ENCODE data around the gene TBC1D16.

TBC1D16 gene

GRCh38 chr17:79920751-79921410 is 114.8 kb downstream of the TBC1D16 start:
- TF ChIP-seq PAX5 (IDR thresholded peaks at IDR 0.05; ENCODE audit: insufficient read depth, low read length, severe bottlenecking) (no peak), SPI1 (IDR thresholded peaks at IDR 0.05; ENCODE audit: low read depth, low read length) (no peak), POU2F2 (IDR thresholded peaks at IDR 0.05; ENCODE audit: low read depth, low read length) (no peak), TAF1 (IDR thresholded peaks at IDR 0.05; ENCODE audit: low read depth, low read length) (no peak), POLR2A (IDR thresholded peaks at IDR 0.05; ENCODE audit: low read depth, low read length) (no peak), POLR2AphosphoS5 (IDR thresholded peaks at IDR 0.05; ENCODE audit: low read depth, low read length) (no peak)
- DNase-seq (ENCODE audit: insufficient read length, low spot score): no peak
- FAIRE-seq: no peak

GRCh38 chr17:79919862-79920720 is 115.6 kb downstream of the TBC1D16 start:
- DNase-seq (ENCODE audit: insufficient read length, low spot score) (no peak), FAIRE-seq (no peak)
- TF ChIP-seq POLR2AphosphoS5 (IDR thresholded peaks at IDR 0.05; ENCODE audit: low read depth, low read length) (no peak), TAF1 (IDR thresholded peaks at IDR 0.05; ENCODE audit: low read depth, low read length) (no peak), SPI1 (IDR thresholded peaks at IDR 0.05; ENCODE audit: low read depth, low read length) (no peak), POU2F2 (IDR thresholded peaks at IDR 0.05; ENCODE audit: low read depth, low read length) (no peak), PAX5 (IDR thresholded peaks at IDR 0.05; ENCODE audit: insufficient read depth, low read length, severe bottlenecking) (no peak), POLR2A (IDR thresholded peaks at IDR 0.05; ENCODE audit: low read depth, low read length) (no peak)

- FAIRE-seq (no peak), DNase-seq (ENCODE audit: insufficient read length, low spot score) (no peak)
- TF ChIP-seq PAX5 (IDR thresholded peaks at IDR 0.05; ENCODE audit: insufficient read depth, low read length, severe bottlenecking) (no peak), POLR2AphosphoS5 (IDR thresholded peaks at IDR 0.05; ENCODE audit: low read depth, low read length) (no peak), SPI1 (IDR thresholded peaks at IDR 0.05; ENCODE audit: low read depth, low read length) (no peak), POLR2A (IDR thresholded peaks at IDR 0.05; ENCODE audit: low read depth, low read length) (no peak), POU2F2 (IDR thresholded peaks at IDR 0.05; ENCODE audit: low read depth, low read length) (no peak), TAF1 (IDR thresholded peaks at IDR 0.05; ENCODE audit: low read depth, low read length) (no peak)
Measured at GRCh38 chr17:79919164-79919585, 116.5 kb downstream of the TBC1D16 start.

- TF ChIP-seq POU2F2 (IDR thresholded peaks at IDR 0.05; ENCODE audit: low read depth, low read length): no peak
- TF ChIP-seq POLR2AphosphoS5 (IDR thresholded peaks at IDR 0.05; ENCODE audit: low read depth, low read length): no peak
- no peak for TF ChIP-seq POLR2A (IDR thresholded peaks at IDR 0.05; ENCODE audit: low read depth, low read length)
- no peak for TF ChIP-seq TAF1 (IDR thresholded peaks at IDR 0.05; ENCODE audit: low read depth, low read length)
- no peak for TF ChIP-seq PAX5 (IDR thresholded peaks at IDR 0.05; ENCODE audit: insufficient read depth, low read length, severe bottlenecking)
- no peak for TF ChIP-seq SPI1 (IDR thresholded peaks at IDR 0.05; ENCODE audit: low read depth, low read length)
- FAIRE-seq (no peak), DNase-seq (ENCODE audit: insufficient read length, low spot score) (no peak)
Measured at GRCh38 chr17:79918581-79919163, 117.0 kb downstream of the TBC1D16 start.

- TF ChIP-seq POLR2AphosphoS5 (IDR thresholded peaks at IDR 0.05; ENCODE audit: low read depth, low read length) (no peak), POU2F2 (IDR thresholded peaks at IDR 0.05; ENCODE audit: low read depth, low read length) (no peak), SPI1 (IDR thresholded peaks at IDR 0.05; ENCODE audit: low read depth, low read length) (no peak), TAF1 (IDR thresholded peaks at IDR 0.05; ENCODE audit: low read depth, low read length) (no peak), POLR2A (IDR thresholded peaks at IDR 0.05; ENCODE audit: low read depth, low read length) (no peak), PAX5 (IDR thresholded peaks at IDR 0.05; ENCODE audit: insufficient read depth, low read length, severe bottlenecking) (no peak)
- DNase-seq (ENCODE audit: insufficient read length, low spot score): no peak
- no peak for FAIRE-seq
Measured at GRCh38 chr17:79917902-79918484, 117.7 kb downstream of the TBC1D16 start.

- TF ChIP-seq POLR2A (IDR thresholded peaks at IDR 0.05; ENCODE audit: low read depth, low read length): no peak
- no peak for TF ChIP-seq POU2F2 (IDR thresholded peaks at IDR 0.05; ENCODE audit: low read depth, low read length)
- no peak for TF ChIP-seq PAX5 (IDR thresholded peaks at IDR 0.05; ENCODE audit: insufficient read depth, low read length, severe bottlenecking)
- no peak for TF ChIP-seq SPI1 (IDR thresholded peaks at IDR 0.05; ENCODE audit: low read depth, low read length)
- TF ChIP-seq POLR2AphosphoS5 (IDR thresholded peaks at IDR 0.05; ENCODE audit: low read depth, low read length): no peak
- DNase-seq (ENCODE audit: insufficient read length, low spot score): no peak
- no peak for FAIRE-seq
Measured at GRCh38 chr17:79916991-79917901, 118.4 kb downstream of the TBC1D16 start.

GRCh38 chr17:79916506-79916905 is 119.2 kb downstream of the TBC1D16 start:
- DNase-seq (ENCODE audit: insufficient read length, low spot score): no peak
- TF ChIP-seq POLR2AphosphoS5 (IDR thresholded peaks at IDR 0.05; ENCODE audit: low read depth, low read length): no peak
- TF ChIP-seq POU2F2 (IDR thresholded peaks at IDR 0.05; ENCODE audit: low read depth, low read length): no peak
- TF ChIP-seq SPI1 (IDR thresholded peaks at IDR 0.05; ENCODE audit: low read depth, low read length): no peak
- TF ChIP-seq TAF1 (IDR thresholded peaks at IDR 0.05; ENCODE audit: low read depth, low read length): no peak
- TF ChIP-seq POLR2A (IDR thresholded peaks at IDR 0.05; ENCODE audit: low read depth, low read length): no peak
- TF ChIP-seq PAX5 (IDR thresholded peaks at IDR 0.05; ENCODE audit: insufficient read depth, low read length, severe bottlenecking): no peak
- FAIRE-seq: no peak

- DNase-seq (ENCODE audit: insufficient read length, low spot score) (no peak), FAIRE-seq (no peak)
- TF ChIP-seq TAF1 (IDR thresholded peaks at IDR 0.05; ENCODE audit: low read depth, low read length) (no peak), SPI1 (IDR thresholded peaks at IDR 0.05; ENCODE audit: low read depth, low read length) (no peak), POU2F2 (IDR thresholded peaks at IDR 0.05; ENCODE audit: low read depth, low read length) (no peak), PAX5 (IDR thresholded peaks at IDR 0.05; ENCODE audit: insufficient read depth, low read length, severe bottlenecking) (no peak), POLR2A (IDR thresholded peaks at IDR 0.05; ENCODE audit: low read depth, low read length) (no peak), POLR2AphosphoS5 (IDR thresholded peaks at IDR 0.05; ENCODE audit: low read depth, low read length) (no peak)
Measured at GRCh38 chr17:79915850-79916430, 119.7 kb downstream of the TBC1D16 start.

All from GM12891 (cell line).